Cerebellar nuclear complex (tissue), 1 donor: Measurements from ENCODE around the gene CYP2A7.
"Not testable (repeated sequence)": the region's sequence is repeated elsewhere in the genome, so short reads cannot be mapped to it uniquely, and the experiment has no call there.

Experiments
- DNase-seq, 2 experiments: peaks; one replicate each; lab custom pipeline; 2025; lab: John Stamatoyannopoulos, UW

CYP2A7 gene, protein sequence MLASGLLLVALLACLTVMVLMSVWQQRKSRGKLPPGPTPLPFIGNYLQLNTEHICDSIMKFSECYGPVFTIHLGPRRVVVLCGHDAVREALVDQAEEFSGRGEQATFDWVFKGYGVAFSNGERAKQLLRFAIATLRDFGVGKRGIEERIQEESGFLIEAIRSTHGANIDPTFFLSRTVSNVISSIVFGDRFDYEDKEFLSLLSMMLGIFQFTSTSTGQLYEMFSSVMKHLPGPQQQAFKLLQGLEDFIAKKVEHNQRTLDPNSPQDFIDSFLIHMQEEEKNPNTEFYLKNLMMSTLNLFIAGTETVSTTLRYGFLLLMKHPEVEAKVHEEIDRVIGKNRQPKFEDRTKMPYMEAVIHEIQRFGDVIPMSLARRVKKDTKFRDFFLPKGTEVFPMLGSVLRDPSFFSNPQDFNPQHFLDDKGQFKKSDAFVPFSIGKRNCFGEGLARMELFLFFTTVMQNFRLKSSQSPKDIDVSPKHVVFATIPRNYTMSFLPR

DNA sequence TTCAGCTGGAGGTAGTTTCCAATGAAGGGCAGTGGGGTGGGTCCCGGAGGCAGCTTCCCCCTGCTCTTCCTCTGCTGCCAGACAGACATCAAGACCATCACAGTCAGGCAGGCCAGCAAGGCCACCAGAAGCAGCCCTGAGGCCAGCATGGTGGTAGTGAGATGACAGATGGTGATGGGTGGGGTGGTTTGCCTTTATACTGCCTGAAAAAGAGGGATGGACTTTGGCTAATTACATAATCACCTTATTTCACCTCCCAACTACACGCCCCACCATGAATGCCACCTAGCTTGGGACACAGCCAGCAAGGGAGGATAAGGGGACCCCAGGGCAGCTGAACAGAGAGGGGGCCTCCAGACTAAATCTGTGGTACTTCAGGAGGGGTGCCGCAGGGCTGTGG is at the start of gene CYP2A7:
Gene CYP2A7, minus strand, starts transcription at position 170 of the 400 bp plus-strand sequence. Its CDS starts 21 bp downstream, at position 149.
- not testable (repeated sequence) for DNase-seq

DNA sequence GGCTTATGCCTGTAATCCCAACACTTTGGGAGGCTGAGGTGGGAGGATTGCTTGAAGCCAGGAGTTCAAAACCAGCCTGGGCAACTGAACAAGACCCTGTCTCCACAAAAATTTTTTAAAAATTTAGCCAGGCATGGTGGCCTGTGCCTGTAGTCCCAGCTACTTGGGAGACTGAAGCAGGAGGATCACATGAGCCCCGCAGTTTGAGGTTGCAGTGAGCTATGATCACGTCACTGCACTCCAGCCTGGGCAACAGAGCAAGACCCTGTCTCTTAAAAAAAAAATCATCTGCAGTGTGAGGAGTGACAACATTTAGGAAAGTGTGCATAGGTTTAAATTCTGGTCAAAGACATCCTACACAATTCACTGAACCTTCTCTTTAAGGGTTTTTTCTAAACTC is 48.8 kb upstream of the CYP2A7 start:
- DNase-seq, result not testable (repeated sequence)

DNA sequence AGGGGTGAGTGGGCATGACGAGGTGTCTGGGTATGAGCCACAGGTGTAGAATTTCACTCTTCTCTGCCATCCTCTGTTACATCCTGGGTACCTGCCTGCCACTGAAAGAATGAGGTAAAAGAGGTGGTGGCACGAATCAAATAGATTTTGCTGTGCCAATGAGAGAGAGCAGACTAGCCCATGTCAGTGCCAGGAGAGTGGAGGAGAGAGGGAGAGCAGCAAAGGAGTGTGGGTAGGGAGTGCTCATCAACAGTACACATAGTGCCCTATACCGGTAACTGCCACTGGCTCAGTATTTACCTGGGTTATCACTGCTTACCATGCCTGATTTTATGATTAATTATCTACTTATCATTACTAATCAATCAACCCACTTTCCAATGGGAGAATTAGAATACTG is 47.9 kb upstream of the CYP2A7 start:
- DNase-seq, result not testable (repeated sequence)

DNA sequence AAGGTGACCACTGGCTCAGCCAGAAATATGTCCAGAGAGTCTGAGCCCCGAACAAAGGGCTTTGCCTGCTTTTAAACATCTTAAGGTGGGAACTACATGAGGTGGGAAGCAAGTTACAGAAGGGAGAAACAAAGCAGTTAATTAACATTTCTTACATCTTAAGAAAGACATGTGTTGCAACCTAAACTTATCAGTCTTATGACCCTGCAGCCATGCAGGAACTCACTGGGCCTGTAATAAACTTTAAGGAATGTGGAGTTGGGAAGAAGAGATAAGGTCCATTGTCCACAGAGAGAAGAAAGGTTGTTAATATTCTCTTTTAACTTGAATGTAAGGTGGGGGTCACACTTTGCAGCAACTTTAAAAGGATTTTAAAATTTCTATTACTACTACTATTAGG is 46.8 kb upstream of the CYP2A7 start:
- no peak for DNase-seq

DNA sequence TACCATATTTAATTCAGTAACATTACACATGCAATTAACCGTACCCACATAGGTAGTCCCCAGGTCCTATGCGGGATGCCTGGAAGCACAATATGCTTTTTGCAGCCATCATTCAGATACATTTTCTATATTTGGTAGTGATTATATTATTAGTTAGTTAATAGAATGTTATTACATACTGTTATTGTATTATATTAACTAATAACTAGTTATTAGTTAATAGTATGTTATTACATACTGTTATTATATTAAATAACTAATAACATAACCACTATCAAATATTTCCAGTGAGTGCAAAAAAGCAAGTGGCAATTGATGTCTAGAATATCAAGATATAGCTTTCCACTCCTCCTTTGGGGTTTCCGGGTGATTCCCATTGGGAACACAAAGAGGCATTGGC is 45.5 kb upstream of the CYP2A7 start:
- DNase-seq, result no peak

DNA sequence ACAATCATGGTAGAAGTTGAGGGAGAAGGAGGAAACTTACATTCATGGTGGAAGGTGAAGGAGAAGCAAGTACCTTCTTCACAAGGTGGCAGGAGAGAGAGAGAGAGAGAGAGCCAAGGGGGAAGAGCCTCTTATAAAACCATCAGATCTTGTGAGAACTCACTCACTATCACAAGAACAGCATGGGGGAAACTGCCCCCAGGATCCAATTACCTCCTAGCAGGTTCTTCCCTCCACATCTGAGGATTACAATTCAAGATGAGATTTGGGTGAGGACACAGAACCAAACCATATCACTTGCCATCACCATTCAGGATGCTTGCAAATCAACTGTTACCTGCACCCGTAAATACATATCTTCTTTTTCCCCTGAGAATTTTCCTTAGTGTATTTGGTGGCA is 44.2 kb upstream of the CYP2A7 start:
- not testable (repeated sequence) for DNase-seq

DNA sequence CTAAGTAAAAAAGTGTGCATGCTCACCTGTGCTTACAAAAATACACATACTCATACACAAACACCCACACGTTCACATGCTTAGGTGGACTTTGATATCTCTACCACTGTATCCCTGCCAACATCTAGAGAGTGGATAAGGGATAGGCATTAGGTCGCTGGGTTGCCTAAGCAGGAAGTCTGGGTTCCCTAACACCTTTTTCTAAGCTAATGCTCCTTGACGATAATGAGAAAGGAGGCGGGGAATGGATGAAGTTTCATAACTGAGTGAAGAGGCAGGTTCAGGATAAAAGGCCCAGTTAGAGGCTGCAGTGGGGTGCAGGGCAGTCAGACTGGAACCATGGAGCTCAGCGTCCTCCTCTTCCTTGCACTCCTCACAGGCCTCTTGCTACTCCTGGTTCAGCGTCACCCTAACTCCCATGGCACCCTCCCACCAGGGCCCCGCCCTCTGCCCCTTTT is 41.9 kb upstream of the CYP2A7 start:
- no peak for DNase-seq

DNA sequence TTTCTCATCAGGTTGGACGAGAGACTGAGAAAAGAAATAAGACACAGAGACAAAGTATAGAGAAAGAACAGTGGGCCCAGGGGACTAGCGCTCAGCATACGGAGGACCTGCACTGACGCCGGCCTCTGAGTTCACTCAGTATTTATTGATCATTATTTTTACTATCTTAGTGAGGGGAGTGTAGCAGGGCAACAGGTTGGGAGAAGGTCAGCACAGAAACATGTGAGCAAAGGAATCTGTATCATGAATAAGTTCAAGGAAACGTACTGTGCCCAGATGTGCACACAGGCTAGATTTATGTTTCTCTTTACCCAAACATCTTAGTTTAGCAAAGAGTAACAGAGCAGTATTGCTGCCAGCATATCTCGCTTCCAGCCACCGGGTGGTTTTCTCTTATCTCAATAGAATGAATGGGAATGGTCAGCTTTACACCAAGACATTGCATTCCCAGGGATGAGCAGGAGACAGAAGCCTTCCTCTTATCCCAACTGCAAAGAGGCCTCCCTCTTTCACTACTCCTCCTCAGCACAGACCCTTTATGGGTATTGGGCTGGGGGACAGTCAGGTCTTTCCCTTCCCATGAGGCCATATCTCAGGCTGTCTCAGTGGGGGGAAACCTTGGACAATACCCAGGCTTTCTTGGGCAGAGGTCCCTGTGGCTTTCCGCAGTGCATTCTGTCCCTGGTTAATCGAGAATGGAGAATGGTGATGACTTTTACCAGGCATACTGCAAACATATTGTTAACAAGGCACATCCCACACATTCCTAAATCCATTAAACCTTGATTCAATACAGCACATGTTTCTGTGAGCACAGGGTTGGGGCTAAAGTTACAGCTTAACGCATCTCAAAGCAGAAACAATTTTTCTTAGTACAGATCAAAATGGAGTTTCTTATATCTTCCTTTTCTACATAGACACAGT is 40.5 kb upstream of the CYP2A7 start:
- not testable (repeated sequence) for DNase-seq

DNA sequence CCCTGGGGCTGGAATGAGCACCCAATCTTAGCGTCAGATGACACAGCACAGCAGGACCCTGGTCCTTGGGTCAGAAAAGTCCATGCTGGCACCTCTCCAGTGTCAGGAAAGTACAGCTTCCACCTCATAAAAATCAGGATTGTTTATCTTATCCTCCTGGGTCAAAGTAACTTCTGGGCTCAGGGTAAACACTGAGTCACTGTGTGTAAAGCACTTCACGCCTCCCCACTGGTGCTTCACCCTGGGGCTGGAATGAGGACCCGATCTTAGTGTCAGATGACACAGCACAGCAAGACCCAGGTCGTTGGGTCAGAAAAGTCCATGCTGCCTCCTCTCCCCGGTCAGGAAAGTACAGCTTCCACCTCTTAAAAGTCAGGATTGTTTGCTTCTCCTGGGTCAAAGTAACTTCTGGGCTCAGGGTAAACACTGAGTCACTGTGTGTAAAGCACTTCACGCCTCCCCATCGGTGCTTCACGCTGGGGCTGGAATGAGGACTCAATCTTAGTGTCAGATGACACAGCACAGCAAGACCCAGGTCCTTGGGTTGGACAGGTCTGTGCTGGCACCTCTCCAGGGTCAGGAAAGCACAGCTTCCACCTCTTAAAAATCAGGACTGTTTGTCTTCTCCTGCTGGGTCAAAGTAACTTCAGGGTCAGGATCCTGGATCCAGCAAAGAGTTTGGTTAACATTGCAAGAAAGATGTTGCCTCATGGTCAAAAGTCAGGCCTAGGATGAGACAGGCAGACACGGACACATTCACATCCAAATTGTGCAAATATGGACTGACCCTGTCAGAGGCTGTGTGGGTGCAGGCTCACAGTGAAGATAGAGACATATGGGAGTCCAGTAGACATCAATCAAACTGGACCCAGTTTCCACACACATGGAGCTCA is 39.2 kb upstream of the CYP2A7 start:
- DNase-seq, result no peak

DNA sequence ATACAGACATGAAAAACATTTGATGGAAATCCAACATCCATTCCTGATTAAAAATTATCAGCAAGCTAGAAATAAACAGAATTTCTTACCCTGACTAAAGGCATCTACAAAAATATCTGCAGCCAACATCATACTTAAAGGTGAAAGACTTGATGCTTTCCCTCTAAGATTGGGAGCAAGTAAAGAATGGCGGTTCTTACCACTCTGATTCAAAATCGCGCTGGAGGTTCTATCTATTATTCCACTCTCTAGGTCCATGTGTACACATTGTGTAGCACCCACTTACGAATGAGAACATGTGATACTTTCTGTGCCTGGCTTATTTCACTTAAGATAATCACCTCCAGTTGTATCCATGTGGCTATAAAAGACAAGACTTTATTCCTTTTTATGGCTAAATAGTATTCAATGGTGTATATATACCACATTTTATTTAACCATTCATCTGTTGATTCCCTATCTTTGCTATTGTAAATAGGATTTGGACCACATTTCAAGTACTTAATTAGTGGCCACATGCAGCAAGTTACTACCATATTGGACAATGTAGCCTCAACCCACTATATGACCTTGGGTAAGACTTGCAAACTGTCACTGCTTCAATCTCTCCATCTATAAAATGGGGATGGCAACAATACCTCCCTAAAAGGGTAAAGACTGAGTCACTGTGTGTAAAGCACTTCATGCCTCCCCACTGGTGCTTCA is 38.4 kb upstream of the CYP2A7 start:
- DNase-seq, result no peak

DNA sequence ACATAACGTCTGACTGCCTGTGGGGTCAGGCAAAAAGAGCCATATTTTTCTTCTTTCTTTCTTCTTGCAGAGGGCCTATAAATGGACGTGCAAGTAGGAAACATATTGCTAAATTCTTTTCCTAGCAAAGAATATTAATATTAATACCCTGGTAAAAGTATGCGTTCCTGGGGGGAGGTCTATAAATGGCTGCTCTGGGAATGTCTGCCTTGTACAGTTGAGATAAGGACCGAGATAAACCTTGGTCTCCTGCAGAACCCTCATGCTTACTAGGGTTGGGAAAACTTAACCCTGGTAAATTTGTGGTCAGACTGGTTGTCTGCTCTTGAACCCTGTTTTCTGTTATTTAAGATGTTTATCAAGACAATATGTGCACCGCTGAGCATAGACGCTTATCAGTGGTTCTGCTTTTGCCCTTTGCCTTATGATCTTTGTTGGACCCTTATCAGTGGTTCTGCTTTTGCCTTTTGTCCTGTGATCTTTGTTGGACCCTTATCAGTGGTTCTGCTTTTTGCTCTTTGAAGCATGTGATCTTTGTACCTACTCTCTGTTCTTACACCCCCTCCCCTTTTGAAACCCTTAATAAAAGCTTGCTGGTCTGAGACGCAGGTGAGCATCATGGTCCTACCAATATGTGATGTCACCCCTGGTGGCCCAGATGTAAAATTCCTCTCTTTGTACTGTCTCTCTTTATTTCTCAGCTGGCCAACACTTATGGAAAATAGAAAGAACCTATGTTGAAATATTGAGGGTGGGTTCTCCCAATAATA is 37.7 kb upstream of the CYP2A7 start:
- not testable (repeated sequence) for DNase-seq

DNA sequence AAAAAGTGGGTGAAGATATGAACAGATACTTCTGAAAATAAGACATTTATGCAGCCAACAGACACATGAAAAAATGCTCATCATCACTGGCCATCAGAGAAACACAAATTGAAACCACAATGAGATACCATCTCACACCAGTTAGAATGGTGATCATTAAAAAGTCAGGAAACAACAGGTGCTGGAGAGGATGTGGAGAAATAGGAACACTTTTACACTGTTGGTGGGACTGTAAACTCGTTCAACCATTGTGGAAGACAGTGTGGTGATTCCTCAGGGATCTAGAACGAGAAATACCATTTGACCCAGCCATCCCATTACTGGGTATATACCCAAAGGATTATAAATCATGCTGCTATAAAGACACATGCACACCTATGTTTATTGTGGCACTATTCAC is 36.3 kb upstream of the CYP2A7 start:
- not testable (repeated sequence) for DNase-seq

DNA sequence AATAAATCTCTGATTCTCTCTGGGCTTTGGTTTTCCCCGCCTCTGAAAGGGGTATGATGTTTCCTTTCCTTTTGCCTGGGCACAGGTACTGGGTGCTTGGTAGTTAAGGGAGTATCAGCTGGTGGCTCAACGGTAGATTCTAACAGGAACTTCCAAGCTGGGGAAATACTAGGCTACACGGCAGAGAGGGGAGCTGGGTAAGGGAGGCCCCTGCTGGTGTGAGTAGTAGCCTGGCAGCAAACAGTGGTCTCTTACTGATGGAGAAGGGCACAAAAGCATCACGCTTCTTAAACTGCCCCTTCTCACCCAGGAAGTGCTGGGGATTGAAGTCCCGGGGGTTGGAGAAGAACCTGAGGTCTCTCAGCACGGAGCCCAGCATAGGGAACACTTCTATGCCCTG is 26.9 kb upstream of the CYP2A7 start:
- DNase-seq, result no peak

DNA sequence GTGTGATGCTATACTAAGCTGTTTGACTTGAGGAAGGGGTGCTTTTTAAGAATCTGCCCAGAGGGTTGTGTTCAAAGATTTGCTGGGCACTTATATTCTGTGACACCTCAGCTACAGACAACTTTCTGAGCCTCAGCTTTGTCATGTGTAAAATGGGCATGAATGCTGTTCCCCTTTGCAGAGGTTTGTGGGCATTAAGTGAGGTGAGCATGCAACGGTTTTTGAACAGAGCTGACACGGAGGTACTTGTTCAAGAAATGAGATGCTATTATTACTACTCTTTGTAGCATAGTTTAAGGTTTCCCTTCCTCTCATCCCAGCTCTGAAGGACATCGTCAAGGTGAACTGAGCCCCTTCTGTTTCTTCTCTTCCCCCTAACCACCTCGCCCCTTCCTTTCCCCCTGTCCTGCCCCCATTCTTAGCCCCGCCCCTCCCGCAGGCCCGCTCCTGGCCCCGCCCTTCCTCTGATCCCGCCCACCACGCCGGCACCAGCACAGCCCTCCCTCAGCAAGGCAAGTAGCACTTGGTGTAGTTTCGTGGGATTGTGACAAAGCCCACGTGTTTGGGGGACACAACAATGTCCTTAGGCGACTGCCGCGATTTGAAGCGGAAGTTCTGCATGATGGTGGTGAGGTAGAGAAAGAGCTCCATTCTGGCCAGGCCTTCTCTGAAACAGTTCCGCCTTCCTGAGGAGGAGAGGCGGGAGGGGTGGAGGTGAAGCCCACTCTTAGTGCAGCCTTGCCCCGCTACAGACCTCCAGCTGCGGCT is 26.1 kb upstream of the CYP2A7 start:
- no peak for DNase-seq

DNA sequence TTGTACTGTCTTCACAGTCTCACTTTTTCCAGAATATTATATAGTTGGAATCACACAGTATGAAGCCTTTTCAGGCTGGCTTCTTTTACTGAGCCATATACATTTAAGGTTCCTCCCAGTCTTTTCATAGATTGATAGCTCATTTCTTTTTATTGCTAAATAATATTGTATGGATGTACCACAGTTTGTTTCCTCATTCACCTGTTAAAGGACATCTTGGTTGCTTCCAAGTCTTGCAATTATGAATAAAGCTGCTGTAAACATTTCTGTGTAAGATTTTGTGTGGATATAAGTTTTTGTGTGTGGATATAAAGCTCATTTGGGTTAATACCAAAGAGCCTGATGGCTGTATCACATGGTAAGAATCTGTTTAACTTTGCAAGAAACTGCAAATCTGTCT is 24.5 kb upstream of the CYP2A7 start:
- DNase-seq, result no peak

DNA sequence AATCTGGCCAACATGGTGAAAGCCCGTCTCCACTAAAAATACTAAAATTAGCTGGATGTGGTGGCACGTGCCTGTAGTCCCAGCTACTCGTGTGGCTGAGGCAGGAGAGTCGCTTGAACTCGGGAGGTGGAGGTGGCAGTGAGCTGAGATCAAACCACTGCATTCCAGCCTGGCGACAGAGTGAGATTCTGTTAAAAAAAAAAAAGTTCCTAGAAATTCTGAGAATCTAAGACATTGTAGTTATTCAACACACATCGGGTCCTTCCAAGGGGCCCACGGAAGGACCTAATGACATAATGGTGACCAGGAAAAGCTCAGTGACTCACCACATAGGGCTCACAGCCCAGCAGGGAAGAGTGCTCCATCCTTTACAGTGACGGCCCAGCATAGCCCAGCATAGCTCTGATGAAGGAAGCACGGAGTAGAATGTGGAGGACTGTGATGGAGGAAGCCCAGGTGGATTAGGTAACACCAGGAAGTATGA is 22.7 kb upstream of the CYP2A7 start:
- DNase-seq, result not testable (repeated sequence)

DNA sequence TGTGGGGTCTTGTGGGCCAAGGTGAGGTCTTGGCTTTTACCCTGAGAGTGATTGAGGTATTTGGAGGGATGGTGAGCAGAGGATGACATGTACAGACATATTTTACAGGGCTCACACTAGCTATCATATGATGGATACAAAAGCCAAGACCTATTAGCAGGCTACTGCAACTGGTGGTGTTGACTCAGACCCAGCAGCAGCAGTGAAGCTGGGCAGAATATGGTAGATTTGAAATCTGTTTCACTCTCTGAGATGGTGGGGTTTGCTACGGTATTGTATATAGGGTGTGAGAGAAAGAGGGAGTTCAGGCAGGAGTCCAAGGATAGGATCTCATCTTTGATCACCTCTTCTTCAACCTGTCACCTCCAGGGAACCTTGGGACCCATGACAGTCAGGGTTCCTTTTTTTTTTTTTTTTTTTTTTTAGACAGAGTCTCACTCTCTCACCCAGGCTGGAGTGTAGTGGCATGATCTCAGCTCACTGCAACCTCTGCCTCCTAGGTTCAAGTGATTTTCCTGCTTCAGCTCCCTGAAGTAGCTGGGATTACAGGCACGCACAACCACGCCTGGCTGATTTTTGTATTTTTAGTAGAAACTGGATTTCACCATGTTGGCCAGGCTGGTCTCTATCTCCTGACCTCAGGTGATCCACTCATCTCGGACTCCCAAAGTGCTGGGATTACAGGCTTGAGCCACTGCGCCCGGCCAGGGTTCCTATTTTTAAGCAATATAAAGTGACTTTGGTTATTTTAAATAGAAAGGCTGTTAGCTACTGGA is 20.1 kb upstream of the CYP2A7 start:
- not testable (repeated sequence) for DNase-seq

DNA sequence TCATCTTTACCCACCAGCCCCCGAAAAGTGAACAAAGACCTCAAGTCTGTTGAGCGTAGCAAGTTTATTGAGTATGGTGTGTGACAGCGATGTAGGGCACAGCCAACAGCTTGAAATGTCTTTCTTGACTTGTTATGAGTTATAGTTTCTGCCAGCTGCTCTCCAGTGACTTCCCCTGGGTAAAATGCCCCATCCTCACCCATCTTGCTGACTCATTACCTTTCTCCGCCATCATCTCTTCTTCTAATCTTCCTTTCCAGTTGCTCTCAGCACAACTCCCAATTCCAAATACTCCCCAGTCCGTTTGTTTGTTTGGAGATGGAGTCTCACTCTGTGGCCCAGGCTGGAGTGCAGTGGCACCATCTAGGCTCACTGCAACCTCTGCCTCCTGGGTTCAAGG is 18.5 kb upstream of the CYP2A7 start:
- not testable (repeated sequence) for DNase-seq
